DMS53 treated with DMSO at 0.1 percent for 48 hours (cell line): Measurements from ENCODE around the gene NRL.

Experiments
- DNase-seq: peaks from one replicate; lab custom pipeline; 2025; ENCODE audit not compliant: unreplicated experiment; lab: John Stamatoyannopoulos, UW

NRL gene

GRCh38 chr14:24145219-24145618 lies 30.5 kb upstream of the NRL start:
- DNase-seq = no peak

- no peak for DNase-seq
Measured at GRCh38 chr14:24144451-24144850, 29.7 kb upstream of the NRL start.

- no peak for DNase-seq
Measured at GRCh38 chr14:24143511-24143910, 28.8 kb upstream of the NRL start.

- peak; percentile 96 for DNase-seq
Measured at GRCh38 chr14:24141097-24141880, 26.5 kb upstream of the NRL start, which contains the start of gene EMC9. Gene EMC9, minus strand, starts transcription at chr14:24141591. Its CDS starts 287 bp downstream, at chr14:24141304.

GRCh38 chr14:24139272-24139934 lies 24.7 kb upstream of the NRL start:
- DNase-seq = no peak

- DNase-seq = no peak
Measured at GRCh38 chr14:24138396-24139271, 23.9 kb upstream of the NRL start.

- DNase-seq = no peak
Measured at GRCh38 chr14:24137529-24138395, 23.0 kb upstream of the NRL start.

- no peak for DNase-seq
Measured at GRCh38 chr14:24136684-24137528, 22.2 kb upstream of the NRL start.

GRCh38 chr14:24135834-24136683 lies 21.3 kb upstream of the NRL start, which contains the start of gene PSME1:
Gene PSME1, plus strand, starts transcription at chr14:24136194. Its CDS starts 69 bp downstream, at chr14:24136263.
- peak; percentile 57 for DNase-seq

GRCh38 chr14:24135584-24135833 lies 20.8 kb upstream of the NRL start:
- DNase-seq = peak; percentile 57

- DNase-seq = no peak
Measured at GRCh38 chr14:24133735-24134134, 19.0 kb upstream of the NRL start.

- no peak for DNase-seq
Measured at GRCh38 chr14:24132976-24133375, 18.2 kb upstream of the NRL start.

GRCh38 chr14:24132061-24132685 lies 17.4 kb upstream of the NRL start:
- DNase-seq = peak; percentile 36

GRCh38 chr14:24131549-24131966 lies 16.8 kb upstream of the NRL start:
- DNase-seq = no peak

GRCh38 chr14:24130717-24131548 lies 16.2 kb upstream of the NRL start:
- no peak for DNase-seq

GRCh38 chr14:24130380-24130716 lies 15.6 kb upstream of the NRL start, which contains the start of gene FITM1:
Gene FITM1, plus strand, starts transcription at chr14:24130659. Its CDS starts 905 bp downstream, at chr14:24131564.
- DNase-seq = no peak

GRCh38 chr14:24129410-24129998 lies 14.8 kb upstream of the NRL start:
- DNase-seq = no peak
